ENCODE measurements around the gene ALOXE3.

The ALOXE3 gene

GRCh38 chr17:8117980-8118768 is at the start of gene ALOXE3:
ALOXE3 (minus strand) TSS chr17:8118514; CDS start chr17:8117990, 524 bp downstream.
- no peak for DNase-seq

GRCh38 chr17:8167526-8167925 is 49.2 kb upstream of the ALOXE3 start:
- no peak for DNase-seq

GRCh38 chr17:8166731-8167130 is 48.4 kb upstream of the ALOXE3 start:
- DNase-seq, result no peak

- no peak for DNase-seq
These were observed 46.5 kb upstream of the ALOXE3 start for GRCh38 chr17:8164815-8165131.

GRCh38 chr17:8163978-8164814 is 45.9 kb upstream of the ALOXE3 start:
- peak; percentile 78 to 81 for DNase-seq

GRCh38 chr17:8162997-8163977 is 45.0 kb upstream of the ALOXE3 start:
- no peak for DNase-seq

- peak; percentile 86 for DNase-seq
These were observed 44.1 kb upstream of the ALOXE3 start, which contains the start of gene VAMP2 for GRCh38 chr17:8162233-8162996. VAMP2 (minus strand) TSS chr17:8162948; CDS start chr17:8162879, 69 bp downstream.

GRCh38 chr17:8161289-8162232 is 43.2 kb upstream of the ALOXE3 start:
- peak in 1 of 2 donors; percentile 36 for DNase-seq

- DNase-seq, result peak in 1 of 2 donors; percentile 28
These were observed 42.5 kb upstream of the ALOXE3 start for GRCh38 chr17:8160741-8161221.

GRCh38 chr17:8160224-8160577 is 41.9 kb upstream of the ALOXE3 start:
- peak in 1 of 2 donors; percentile 4 for DNase-seq

- no peak for DNase-seq
These were observed 41.3 kb upstream of the ALOXE3 start for GRCh38 chr17:8159459-8160223.

GRCh38 chr17:8159032-8159400 is 40.7 kb upstream of the ALOXE3 start:
- peak in 1 of 2 donors; percentile 12 for DNase-seq

- DNase-seq, result peak; percentile 89 to 90
These were observed 40.1 kb upstream of the ALOXE3 start for GRCh38 chr17:8158267-8159031.

GRCh38 chr17:8156246-8156992 is 38.1 kb upstream of the ALOXE3 start:
- DNase-seq, result peak; percentile 100

- no peak for DNase-seq
These were observed 37.6 kb upstream of the ALOXE3 start for GRCh38 chr17:8155996-8156245.

- peak; percentile 40 to 55 for DNase-seq
These were observed 37.1 kb upstream of the ALOXE3 start for GRCh38 chr17:8155231-8155995.

GRCh38 chr17:8154608-8155155 is 36.4 kb upstream of the ALOXE3 start:
- DNase-seq, result peak in 1 of 2 donors; percentile 23

Data from CD4-positive, alpha-beta T cell treated with Interleukin-1 beta for 1 hour (primary cell).